WTC11 (cell line): ENCODE data around the gene MIGA1. TPM values are rescaled to one million over a fixed set of nuclear protein-coding genes. Genes with fewer than 3 reads are reported as not detected.

ENCODE experiments used
- ATAC-seq: fragments of 200-7000 bp; cut with Tn5 transposase; 2 replicates; pipeline ENCODE4 v1.10.0; 2021; ENCODE audit warnings: mild to moderate bottlenecking, moderate library complexity
- CTCF ChIA-PET: fragments of 300-600 bp; sonication (Branson Sonifier 250); formaldehyde crosslinking; loops from one replicate; lab custom pipeline; 2021; ENCODE audit warnings: antibody characterized with exemption; lab: Charles Lee
- POLR2A ChIA-PET: fragments of 350-600 bp; sonication (Branson Sonifier 250); formaldehyde crosslinking; loops from one replicate; lab custom pipeline; 2021; ENCODE audit warnings: antibody characterized with exemption; lab: Charles Lee
- DNase-seq: peaks from one replicate; pipeline ENCODE4 v3.0.0; 2021; ENCODE audit warnings: low spot score
- H3K27ac Mint-ChIP-seq: 2 replicates; pipeline ENCODE4 v1.8.0; 2021; ENCODE audit warnings: mixed read lengths
- H3K27me3 Mint-ChIP-seq: 2 replicates; pipeline ENCODE4 v1.8.0; 2021; ENCODE audit warnings: low read depth, mild to moderate bottlenecking, moderate library complexity, mixed read lengths
- H3K36me3 Mint-ChIP-seq: 2 replicates; pipeline ENCODE4 v1.8.0; 2021; ENCODE audit warnings: mixed read lengths
- H3K4me1 Mint-ChIP-seq: 2 replicates; pipeline ENCODE4 v1.8.0; 2022; ENCODE audit warnings: mixed read lengths
- H3K4me3 Mint-ChIP-seq: 2 replicates; pipeline ENCODE4 v1.8.0; 2021; ENCODE audit warnings: mild to moderate bottlenecking, moderate library complexity, mixed read lengths
- H3K9me3 Mint-ChIP-seq: 2 replicates; pipeline ENCODE4 v1.8.0; 2021; ENCODE audit warnings: mixed read lengths
- CREM ChIP-seq: sonication (generic); formaldehyde crosslinking; IDR thresholded peaks from 2 replicates; pipeline ENCODE4 v1.8.1; 2022; ENCODE audit warnings: mild to moderate bottlenecking, missing genetic modification reagents, moderate library complexity
- FOXJ3 ChIP-seq: sonication (generic); formaldehyde crosslinking; IDR thresholded peaks from 2 replicates; pipeline ENCODE4 v1.9.0; 2021; ENCODE audit warnings: missing genetic modification reagents, mild to moderate bottlenecking, borderline replicate concordance
- FOXP1 ChIP-seq: sonication (generic); formaldehyde crosslinking; IDR thresholded peaks from 2 replicates; pipeline ENCODE4 v1.8.0; 2022; ENCODE audit warnings: missing genetic modification reagents, mild to moderate bottlenecking, moderate library complexity, borderline replicate concordance
- JUN ChIP-seq: sonication (generic); formaldehyde crosslinking; IDR thresholded peaks from 2 replicates; pipeline ENCODE4 v1.8.0; 2023; ENCODE audit warnings: mild to moderate bottlenecking, missing genetic modification reagents
- MXD4 ChIP-seq: fragments of 250-450 bp; sonication (Bioruptor Pico); IDR thresholded peaks from 2 replicates; pipeline ENCODE4 v1.8.0; 2021; ENCODE audit warnings: mild to moderate bottlenecking, moderate library complexity, borderline replicate concordance
- ZNF121 ChIP-seq: sonication (generic); formaldehyde crosslinking; IDR thresholded peaks from 2 replicates; pipeline ENCODE4 v1.8.0; 2023; ENCODE audit warnings: missing genetic modification reagents
- ZNF219 ChIP-seq: sonication (generic); formaldehyde crosslinking; IDR thresholded peaks from 2 replicates; pipeline ENCODE4 v1.8.0; 2023; ENCODE audit warnings: missing genetic modification reagents, mild to moderate bottlenecking, borderline replicate concordance
- ZNF416 ChIP-seq: fragments of 250-450 bp; sonication (Bioruptor Pico); IDR thresholded peaks from 2 replicates; pipeline ENCODE4 v1.9.0; 2021; ENCODE audit warnings: mild to moderate bottlenecking, inconsistent platforms
- total RNA-seq: library from RNA; stranded (reverse); gene quantifications from 3 replicates; pipeline ENCODE4 v1.2.3, GENCODE V29; 2021
- TF ChIP-seq, protein P1 (sequence below): sonication (generic); formaldehyde crosslinking; IDR thresholded peaks from 2 replicates; pipeline ENCODE4 v1.8.0; 2023; ENCODE audit warnings: mild to moderate bottlenecking, missing genetic modification reagents
- TF ChIP-seq, protein P2 (sequence below): sonication (generic); formaldehyde crosslinking; IDR thresholded peaks from 2 replicates; pipeline ENCODE4 v1.8.0; 2022; ENCODE audit warnings: mild to moderate bottlenecking, missing genetic modification reagents
- TF ChIP-seq, protein P3 (sequence below): fragments of 250-450 bp; sonication (Bioruptor Pico); conservative IDR thresholded peaks from 2 replicates; pipeline ENCODE4 v1.9.0; 2021; ENCODE audit warnings: mild to moderate bottlenecking
- TF ChIP-seq, protein P4 (sequence below): sonication (generic); formaldehyde crosslinking; IDR thresholded peaks from 2 replicates; pipeline ENCODE4 v1.8.1; 2022; ENCODE audit warnings: missing genetic modification reagents, borderline replicate concordance
- TF ChIP-seq, protein P5 (sequence below): fragments of 250-450 bp; sonication (Bioruptor Pico); IDR thresholded peaks from 2 replicates; pipeline ENCODE4 v1.9.0; 2021; ENCODE audit warnings: moderate library complexity, mild to moderate bottlenecking, inconsistent platforms, borderline replicate concordance
- TF ChIP-seq, protein P6 (sequence below): sonication (generic); formaldehyde crosslinking; conservative IDR thresholded peaks from 2 replicates; pipeline ENCODE4 v1.8.1; 2023; ENCODE audit warnings: mild to moderate bottlenecking, low read depth, missing genetic modification reagents, moderate library complexity
- TF ChIP-seq, protein P7 (sequence below): sonication (generic); formaldehyde crosslinking; IDR thresholded peaks from 2 replicates; pipeline ENCODE4 v1.8.0; 2023; ENCODE audit warnings: missing genetic modification reagents, mild to moderate bottlenecking, borderline replicate concordance
- TF ChIP-seq, protein P8 (sequence below): sonication (generic); formaldehyde crosslinking; IDR thresholded peaks from 2 replicates; pipeline ENCODE4 v1.8.1; 2022; ENCODE audit warnings: low read depth, mild to moderate bottlenecking, moderate library complexity, missing genetic modification reagents, borderline replicate concordance

Gene MIGA1
- total RNA-seq, 1 experiment from 2014 or later: 6.2 TPM

DNA sequence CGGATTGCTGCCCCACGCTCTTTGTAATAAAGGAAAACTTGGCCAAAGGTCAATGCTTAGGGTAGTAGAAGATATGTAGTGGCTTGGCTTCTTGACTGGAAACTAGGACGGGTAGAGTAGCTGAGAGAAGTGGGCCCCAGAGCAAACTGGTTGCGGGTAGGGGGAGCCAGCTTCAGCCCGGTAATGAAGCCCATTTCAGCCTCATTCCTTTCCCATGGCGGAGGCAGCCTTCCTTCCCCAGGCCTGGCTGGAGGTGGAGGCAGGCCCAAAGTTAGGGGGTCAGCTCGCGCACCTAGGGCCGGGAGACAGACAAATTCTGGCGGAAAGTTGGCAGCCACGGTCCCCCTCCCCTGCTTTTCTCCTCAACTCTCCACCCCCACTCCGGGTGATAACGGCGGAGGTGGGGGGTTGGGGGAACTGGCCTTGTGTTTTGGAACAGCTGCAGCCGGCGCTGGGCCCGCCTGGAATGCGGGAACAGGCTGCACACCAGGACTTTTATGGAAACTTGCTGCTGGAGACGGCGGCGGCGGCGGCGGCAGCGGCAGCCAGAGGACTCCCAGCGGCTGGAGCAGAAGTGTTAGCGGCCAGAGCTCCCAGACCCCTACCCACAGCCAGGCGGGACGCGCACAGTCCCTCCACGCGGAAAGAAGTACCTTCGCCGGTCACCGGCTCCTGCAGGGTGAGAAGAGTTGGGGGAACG is 108.8 kb downstream of the MIGA1 start, which contains the start of gene NEXN:
TSS of gene NEXN (plus strand) at position 544 of the 700 bp plus-strand sequence. CDS start 27,483 bp downstream, outside the sequence.
- ATAC-seq (peak; percentile 60), DNase-seq (peak; percentile 79)
- Mint-ChIP-seq H3K36me3 (no peaks in the 10 kb centered on the region; the same call in 1 of the 2 replicates), H3K9me3 (no peaks in the 10 kb centered on the region), H3K4me1 (peaks cover 12% of the 10 kb centered on the region), H3K4me3 (peak within 1 kb of the TSS; percentile 91), H3K27me3 (peaks cover 2% of the 10 kb centered on the region; the same call in 1 of the 2 replicates), H3K27ac (peak within 1 kb of the TSS; percentile 87)
- CTCF ChIA-PET: interaction anchor here (0.7 to 1.7 kb wide), 6 partner anchors 12 to 227 kb away, joined by 3 to 10 read pairs (median 4); no protein-coding TSS in a partner anchor
- POLR2A ChIA-PET: interaction anchor here (0.6 to 1.4 kb wide), 3 partner anchors 90 to 200 kb away, joined by 3 to 8 read pairs (median 7); partner anchors contain the start of genes FUBP1 and MIGA1
- TF ChIP-seq, protein P1, sequence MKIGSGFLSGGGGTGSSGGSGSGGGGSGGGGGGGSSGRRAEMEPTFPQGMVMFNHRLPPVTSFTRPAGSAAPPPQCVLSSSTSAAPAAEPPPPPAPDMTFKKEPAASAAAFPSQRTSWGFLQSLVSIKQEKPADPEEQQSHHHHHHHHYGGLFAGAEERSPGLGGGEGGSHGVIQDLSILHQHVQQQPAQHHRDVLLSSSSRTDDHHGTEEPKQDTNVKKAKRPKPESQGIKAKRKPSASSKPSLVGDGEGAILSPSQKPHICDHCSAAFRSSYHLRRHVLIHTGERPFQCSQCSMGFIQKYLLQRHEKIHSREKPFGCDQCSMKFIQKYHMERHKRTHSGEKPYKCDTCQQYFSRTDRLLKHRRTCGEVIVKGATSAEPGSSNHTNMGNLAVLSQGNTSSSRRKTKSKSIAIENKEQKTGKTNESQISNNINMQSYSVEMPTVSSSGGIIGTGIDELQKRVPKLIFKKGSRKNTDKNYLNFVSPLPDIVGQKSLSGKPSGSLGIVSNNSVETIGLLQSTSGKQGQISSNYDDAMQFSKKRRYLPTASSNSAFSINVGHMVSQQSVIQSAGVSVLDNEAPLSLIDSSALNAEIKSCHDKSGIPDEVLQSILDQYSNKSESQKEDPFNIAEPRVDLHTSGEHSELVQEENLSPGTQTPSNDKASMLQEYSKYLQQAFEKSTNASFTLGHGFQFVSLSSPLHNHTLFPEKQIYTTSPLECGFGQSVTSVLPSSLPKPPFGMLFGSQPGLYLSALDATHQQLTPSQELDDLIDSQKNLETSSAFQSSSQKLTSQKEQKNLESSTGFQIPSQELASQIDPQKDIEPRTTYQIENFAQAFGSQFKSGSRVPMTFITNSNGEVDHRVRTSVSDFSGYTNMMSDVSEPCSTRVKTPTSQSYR (CRISPR knock-in tag): peak; percentile 67; the same call in 1 of the 2 replicates
- TF ChIP-seq, protein P2, sequence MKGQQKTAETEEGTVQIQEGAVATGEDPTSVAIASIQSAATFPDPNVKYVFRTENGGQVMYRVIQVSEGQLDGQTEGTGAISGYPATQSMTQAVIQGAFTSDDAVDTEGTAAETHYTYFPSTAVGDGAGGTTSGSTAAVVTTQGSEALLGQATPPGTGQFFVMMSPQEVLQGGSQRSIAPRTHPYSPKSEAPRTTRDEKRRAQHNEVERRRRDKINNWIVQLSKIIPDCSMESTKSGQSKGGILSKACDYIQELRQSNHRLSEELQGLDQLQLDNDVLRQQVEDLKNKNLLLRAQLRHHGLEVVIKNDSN (CRISPR knock-in tag): 0 out of 2 replicates have a peak, but pooled peaks have one; percentile 10
- TF ChIP-seq, protein P3, sequence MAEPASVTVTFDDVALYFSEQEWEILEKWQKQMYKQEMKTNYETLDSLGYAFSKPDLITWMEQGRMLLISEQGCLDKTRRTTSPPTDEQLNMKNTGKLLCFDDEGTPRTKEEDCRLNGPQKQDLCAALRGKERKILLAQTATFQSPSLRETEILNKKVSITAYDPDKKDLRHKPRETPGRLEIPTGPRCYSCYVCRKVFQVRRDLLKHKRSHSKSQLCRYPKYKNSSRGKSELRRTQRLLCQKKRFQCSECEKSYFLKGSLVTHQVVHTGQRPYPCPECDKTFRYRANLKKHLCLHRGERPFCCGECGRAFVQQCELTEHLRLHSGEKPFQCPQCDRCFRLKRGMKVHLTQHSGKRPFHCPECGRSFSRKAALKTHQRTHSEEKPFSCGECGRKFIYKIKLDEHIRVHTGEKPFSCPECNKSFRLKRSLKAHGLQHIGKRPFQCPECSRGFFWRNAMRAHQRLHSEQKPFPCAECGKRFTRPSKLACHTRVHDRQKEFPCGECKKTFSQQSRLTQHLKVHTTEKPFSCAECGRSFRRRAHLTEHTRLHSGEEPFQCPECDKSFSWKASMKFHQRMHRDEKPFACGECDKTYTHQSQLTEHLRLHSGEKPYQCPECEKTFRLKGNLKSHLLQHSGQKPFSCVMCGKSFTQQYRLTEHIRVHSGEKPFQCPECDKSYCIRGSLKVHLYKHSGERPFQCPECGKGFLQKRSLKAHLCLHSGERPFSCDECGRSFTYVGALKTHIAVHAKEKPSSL (CRISPR knock-in tag): no peak
- peak; percentile 77; the same call in 1 of the 2 replicates for TF ChIP-seq FOXP1
- no peak for TF ChIP-seq JUN
- peak; percentile 3; the same call in 1 of the 2 replicates for TF ChIP-seq ZNF121
- no peak for TF ChIP-seq CREM (CRISPR knock-in tag)
- no peak for TF ChIP-seq MXD4 (CRISPR knock-in tag)
- no peak for TF ChIP-seq FOXJ3
- TF ChIP-seq, protein P4, sequence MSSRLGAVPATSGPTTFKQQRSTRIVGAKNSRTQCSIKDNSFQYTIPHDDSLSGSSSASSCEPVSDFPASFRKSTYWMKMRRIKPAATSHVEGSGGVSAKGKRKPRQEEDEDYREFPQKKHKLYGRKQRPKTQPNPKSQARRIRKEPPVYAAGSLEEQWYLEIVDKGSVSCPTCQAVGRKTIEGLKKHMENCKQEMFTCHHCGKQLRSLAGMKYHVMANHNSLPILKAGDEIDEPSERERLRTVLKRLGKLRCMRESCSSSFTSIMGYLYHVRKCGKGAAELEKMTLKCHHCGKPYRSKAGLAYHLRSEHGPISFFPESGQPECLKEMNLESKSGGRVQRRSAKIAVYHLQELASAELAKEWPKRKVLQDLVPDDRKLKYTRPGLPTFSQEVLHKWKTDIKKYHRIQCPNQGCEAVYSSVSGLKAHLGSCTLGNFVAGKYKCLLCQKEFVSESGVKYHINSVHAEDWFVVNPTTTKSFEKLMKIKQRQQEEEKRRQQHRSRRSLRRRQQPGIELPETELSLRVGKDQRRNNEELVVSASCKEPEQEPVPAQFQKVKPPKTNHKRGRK (CRISPR knock-in tag): peak; percentile 40; the same call in 1 of the 2 replicates
- TF ChIP-seq, protein P5, sequence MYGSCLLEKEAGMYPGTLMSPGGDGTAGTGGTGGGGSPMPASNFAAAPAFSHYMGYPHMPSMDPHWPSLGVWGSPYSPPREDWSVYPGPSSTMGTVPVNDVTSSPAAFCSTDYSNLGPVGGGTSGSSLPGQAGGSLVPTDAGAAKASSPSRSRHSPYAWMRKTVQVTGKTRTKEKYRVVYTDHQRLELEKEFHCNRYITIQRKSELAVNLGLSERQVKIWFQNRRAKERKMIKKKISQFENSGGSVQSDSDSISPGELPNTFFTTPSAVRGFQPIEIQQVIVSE: no peak
- TF ChIP-seq ZNF416 (CRISPR knock-in tag): no peak
- TF ChIP-seq, protein P6, sequence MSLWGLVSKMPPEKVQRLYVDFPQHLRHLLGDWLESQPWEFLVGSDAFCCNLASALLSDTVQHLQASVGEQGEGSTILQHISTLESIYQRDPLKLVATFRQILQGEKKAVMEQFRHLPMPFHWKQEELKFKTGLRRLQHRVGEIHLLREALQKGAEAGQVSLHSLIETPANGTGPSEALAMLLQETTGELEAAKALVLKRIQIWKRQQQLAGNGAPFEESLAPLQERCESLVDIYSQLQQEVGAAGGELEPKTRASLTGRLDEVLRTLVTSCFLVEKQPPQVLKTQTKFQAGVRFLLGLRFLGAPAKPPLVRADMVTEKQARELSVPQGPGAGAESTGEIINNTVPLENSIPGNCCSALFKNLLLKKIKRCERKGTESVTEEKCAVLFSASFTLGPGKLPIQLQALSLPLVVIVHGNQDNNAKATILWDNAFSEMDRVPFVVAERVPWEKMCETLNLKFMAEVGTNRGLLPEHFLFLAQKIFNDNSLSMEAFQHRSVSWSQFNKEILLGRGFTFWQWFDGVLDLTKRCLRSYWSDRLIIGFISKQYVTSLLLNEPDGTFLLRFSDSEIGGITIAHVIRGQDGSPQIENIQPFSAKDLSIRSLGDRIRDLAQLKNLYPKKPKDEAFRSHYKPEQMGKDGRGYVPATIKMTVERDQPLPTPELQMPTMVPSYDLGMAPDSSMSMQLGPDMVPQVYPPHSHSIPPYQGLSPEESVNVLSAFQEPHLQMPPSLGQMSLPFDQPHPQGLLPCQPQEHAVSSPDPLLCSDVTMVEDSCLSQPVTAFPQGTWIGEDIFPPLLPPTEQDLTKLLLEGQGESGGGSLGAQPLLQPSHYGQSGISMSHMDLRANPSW (CRISPR knock-in tag): no peak
- TF ChIP-seq ZNF219: no peak
- TF ChIP-seq, protein P7, sequence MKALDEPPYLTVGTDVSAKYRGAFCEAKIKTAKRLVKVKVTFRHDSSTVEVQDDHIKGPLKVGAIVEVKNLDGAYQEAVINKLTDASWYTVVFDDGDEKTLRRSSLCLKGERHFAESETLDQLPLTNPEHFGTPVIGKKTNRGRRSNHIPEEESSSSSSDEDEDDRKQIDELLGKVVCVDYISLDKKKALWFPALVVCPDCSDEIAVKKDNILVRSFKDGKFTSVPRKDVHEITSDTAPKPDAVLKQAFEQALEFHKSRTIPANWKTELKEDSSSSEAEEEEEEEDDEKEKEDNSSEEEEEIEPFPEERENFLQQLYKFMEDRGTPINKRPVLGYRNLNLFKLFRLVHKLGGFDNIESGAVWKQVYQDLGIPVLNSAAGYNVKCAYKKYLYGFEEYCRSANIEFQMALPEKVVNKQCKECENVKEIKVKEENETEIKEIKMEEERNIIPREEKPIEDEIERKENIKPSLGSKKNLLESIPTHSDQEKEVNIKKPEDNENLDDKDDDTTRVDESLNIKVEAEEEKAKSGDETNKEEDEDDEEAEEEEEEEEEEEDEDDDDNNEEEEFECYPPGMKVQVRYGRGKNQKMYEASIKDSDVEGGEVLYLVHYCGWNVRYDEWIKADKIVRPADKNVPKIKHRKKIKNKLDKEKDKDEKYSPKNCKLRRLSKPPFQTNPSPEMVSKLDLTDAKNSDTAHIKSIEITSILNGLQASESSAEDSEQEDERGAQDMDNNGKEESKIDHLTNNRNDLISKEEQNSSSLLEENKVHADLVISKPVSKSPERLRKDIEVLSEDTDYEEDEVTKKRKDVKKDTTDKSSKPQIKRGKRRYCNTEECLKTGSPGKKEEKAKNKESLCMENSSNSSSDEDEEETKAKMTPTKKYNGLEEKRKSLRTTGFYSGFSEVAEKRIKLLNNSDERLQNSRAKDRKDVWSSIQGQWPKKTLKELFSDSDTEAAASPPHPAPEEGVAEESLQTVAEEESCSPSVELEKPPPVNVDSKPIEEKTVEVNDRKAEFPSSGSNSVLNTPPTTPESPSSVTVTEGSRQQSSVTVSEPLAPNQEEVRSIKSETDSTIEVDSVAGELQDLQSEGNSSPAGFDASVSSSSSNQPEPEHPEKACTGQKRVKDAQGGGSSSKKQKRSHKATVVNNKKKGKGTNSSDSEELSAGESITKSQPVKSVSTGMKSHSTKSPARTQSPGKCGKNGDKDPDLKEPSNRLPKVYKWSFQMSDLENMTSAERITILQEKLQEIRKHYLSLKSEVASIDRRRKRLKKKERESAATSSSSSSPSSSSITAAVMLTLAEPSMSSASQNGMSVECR (CRISPR knock-in tag): 0 out of 2 replicates have a peak, but pooled peaks have one; percentile 29
- TF ChIP-seq, protein P8, sequence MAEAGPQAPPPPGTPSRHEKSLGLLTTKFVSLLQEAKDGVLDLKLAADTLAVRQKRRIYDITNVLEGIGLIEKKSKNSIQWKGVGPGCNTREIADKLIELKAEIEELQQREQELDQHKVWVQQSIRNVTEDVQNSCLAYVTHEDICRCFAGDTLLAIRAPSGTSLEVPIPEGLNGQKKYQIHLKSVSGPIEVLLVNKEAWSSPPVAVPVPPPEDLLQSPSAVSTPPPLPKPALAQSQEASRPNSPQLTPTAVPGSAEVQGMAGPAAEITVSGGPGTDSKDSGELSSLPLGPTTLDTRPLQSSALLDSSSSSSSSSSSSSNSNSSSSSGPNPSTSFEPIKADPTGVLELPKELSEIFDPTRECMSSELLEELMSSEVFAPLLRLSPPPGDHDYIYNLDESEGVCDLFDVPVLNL (CRISPR knock-in tag): no peak
